ENCODE measurements around the gene RPL10. TPM values are rescaled to one million over a fixed set of nuclear protein-coding genes. Genes with fewer than 3 reads are reported as not detected.
A peak's percentile ranks its signal among the peaks of the same experiment; 100 is the strongest.

RPL10 gene
- total RNA-seq, 2 donors from 2014 or later: 2,221 to 4,479 TPM

DNA sequence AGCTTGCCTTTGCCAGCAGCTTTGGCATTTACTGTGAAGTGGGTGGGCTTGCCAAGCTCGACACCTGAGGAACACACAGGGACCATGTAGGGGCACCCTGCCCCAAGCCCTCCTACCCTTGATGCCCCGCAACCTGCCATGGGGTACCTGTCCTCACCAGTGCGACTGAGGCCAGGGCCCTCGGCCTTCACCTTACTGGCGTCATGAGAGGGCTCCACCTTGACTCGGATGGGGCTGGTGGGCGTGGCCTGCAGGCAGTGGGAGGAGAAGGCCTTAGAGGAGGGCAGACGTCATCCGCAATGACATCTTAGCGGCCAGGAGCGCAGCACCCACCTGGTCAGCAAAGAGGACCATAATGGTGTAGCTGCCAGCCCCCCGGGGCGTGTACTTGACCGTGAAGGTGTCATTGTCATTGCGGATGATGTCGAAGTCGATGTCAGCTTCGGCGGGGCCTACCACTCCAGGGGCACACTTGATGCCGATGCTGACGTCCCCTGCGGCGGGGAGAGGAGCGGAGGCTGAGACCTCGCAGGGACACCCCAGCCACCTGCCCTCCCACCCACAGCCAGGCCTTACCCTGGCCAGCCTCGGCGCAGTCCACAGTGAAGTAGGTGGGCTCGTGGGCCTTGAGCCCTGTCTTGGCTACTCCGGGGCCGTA, 36.0 kb upstream of the RPL10 start:
- Histone ChIP-seq H3K4me3 (no peak overlapping the region), H3K27ac (peak overlapping the region in 1 of 2 donors; percentile 28), H3K27me3 (replicated peaks; ENCODE audit: insufficient read depth) (no peaks in the 10 kb centered on the region), H3K4me1 (ENCODE audit: control insufficient read depth in 1 of 2, low read depth in 2 of 2) (peaks cover 4 to 73% of the 10 kb centered on the region in 2 donors), H3K9me3 (no peaks in the 10 kb centered on the region), H3K36me3 (peaks cover 88% of the 10 kb centered on the region)
- no peak for ATAC-seq (ENCODE audit: insufficient number of reproducible peaks, low FRiP score, low read depth)
- no peak for DNase-seq (ENCODE audit: low spot score)
- TF ChIP-seq, protein P1, sequence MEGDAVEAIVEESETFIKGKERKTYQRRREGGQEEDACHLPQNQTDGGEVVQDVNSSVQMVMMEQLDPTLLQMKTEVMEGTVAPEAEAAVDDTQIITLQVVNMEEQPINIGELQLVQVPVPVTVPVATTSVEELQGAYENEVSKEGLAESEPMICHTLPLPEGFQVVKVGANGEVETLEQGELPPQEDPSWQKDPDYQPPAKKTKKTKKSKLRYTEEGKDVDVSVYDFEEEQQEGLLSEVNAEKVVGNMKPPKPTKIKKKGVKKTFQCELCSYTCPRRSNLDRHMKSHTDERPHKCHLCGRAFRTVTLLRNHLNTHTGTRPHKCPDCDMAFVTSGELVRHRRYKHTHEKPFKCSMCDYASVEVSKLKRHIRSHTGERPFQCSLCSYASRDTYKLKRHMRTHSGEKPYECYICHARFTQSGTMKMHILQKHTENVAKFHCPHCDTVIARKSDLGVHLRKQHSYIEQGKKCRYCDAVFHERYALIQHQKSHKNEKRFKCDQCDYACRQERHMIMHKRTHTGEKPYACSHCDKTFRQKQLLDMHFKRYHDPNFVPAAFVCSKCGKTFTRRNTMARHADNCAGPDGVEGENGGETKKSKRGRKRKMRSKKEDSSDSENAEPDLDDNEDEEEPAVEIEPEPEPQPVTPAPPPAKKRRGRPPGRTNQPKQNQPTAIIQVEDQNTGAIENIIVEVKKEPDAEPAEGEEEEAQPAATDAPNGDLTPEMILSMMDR (IDR thresholded peaks at IDR 0.05): no peak

DNA sequence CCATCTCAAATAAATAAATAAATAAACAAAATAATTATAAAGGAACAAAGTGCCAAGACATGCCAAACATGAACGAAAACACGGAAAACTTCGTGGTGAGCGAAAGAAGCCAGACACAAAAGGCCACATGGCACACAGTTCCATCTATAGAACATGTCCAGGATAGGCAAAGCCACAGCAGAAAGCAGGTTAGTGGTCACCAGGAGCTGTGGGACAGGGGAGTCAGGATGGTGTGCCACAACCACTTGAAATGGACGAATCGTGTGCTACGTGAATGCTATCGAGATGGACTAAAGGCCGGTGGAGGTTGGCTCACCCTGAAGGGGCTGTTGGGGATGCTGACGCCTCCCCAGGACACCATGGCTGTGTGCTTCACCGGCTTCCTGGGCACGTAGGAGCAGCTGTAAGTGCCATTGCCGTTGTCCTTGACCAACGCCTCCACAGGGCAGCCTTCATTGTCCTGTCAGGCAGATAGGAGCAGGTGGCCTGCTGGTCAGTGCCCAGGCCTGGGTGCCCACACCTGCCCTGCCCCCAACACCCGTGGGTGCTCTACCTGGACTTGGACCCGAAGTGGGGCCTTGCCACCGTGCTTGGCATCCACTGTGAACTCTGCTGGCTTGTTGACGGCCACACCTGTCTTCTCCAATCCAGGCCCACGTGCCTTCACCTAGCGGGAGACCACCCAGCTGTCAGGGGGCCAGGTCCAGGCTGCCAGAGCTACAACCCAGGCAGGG, 34.3 kb upstream of the RPL10 start:
- peaks cover 82% of the 10 kb centered on the region for H3K36me3 ChIP-seq
- H3K4me3 ChIP-seq: no peak overlapping the region
- ATAC-seq (ENCODE audit: insufficient number of reproducible peaks, low FRiP score, low read depth) (no peak), DNase-seq (ENCODE audit: low spot score) (no peak)
- H3K27me3 ChIP-seq (replicated peaks; ENCODE audit: insufficient read depth): no peaks in the 10 kb centered on the region
- TF ChIP-seq, protein P1 (IDR thresholded peaks at IDR 0.05): no peak
- peaks cover 11 to 71% of the 10 kb centered on the region in 2 donors for H3K4me1 ChIP-seq (ENCODE audit: control insufficient read depth in 1 of 2, low read depth in 2 of 2)
- peak overlapping the region; percentile 38 to 97 for H3K27ac ChIP-seq
- no peaks in the 10 kb centered on the region for H3K9me3 ChIP-seq

DNA sequence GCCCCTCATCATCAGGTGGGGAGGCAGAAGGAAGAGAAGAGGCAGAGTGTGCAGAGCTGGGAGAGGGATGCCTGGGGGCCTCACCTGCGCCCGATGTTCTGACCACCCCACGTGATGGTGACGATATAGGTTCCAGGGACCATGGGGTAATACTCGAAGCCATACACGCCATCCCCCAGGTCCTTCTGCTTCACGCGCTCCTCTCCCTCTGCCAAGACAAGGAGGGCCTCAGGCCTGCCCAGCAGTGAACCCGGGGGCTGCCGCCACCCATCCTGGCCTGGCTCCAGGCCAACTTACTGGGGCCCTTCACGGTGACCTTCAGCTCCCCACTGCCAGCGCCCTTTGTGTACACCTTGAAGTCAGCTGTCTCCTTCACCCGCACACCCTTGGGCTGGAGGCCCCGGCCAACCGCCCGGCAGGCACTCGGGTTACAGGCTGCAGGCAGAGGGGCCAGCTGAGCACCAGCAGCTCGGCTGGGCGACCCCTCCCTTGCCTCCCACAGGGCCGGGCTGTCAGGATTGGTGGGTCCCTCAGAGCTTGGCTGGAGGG, 33.1 kb upstream of the RPL10 start:
- H3K27ac ChIP-seq: peak overlapping the region; percentile 92 to 97
- DNase-seq (ENCODE audit: low spot score) (no peak), ATAC-seq (ENCODE audit: insufficient number of reproducible peaks, low FRiP score, low read depth) (no peak)
- TF ChIP-seq, protein P1 (IDR thresholded peaks at IDR 0.05): no peak
- peaks cover 11 to 61% of the 10 kb centered on the region in 2 donors for H3K4me1 ChIP-seq (ENCODE audit: control insufficient read depth in 1 of 2, low read depth in 2 of 2)
- H3K4me3 ChIP-seq: peak overlapping the region; percentile 83
- no peaks in the 10 kb centered on the region for H3K27me3 ChIP-seq (replicated peaks; ENCODE audit: insufficient read depth)
- H3K9me3 ChIP-seq: no peaks in the 10 kb centered on the region
- H3K36me3 ChIP-seq: peaks cover 73% of the 10 kb centered on the region

DNA sequence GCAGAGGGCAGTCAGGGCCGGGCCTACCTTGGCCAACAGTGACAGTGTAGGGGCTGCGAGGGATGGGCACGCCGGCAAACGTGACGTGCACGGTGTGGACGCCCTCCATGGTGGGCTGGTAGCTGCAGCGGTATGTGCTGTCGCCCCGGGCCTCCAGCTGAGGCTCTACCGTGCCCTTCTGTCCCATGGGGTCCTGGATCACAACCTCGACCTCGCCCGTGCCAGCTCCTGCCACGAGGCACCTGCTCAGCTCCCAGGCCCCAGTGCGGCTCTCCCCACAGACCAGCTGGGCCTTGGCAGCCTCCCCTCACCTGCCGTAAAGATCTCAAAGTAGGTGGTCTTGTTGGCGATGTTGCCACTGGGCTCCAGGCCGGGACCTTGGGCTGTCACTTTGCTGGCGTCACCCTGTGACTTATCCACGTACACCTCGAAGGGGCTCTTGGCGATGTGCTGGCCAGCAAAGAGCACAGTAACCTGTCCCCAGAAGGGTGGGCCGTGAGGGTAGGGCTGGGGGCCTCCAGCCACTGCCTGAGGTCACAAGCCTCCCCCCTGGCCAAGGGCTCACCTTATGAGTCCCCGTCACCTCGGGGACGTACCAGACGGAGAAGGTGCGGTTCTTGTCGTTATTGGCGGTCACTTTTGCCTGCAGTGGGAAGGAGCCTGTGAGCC, 32.0 kb upstream of the RPL10 start:
- Histone ChIP-seq H3K4me3 (peak overlapping the region; percentile 83), H3K27me3 (replicated peaks; ENCODE audit: insufficient read depth) (no peaks in the 10 kb centered on the region), H3K36me3 (peaks cover 77% of the 10 kb centered on the region), H3K27ac (peak overlapping the region; percentile 92 to 97), H3K9me3 (no peaks in the 10 kb centered on the region), H3K4me1 (ENCODE audit: control insufficient read depth in 1 of 2, low read depth in 2 of 2) (peaks cover 11 to 55% of the 10 kb centered on the region in 2 donors)
- no peak for DNase-seq (ENCODE audit: low spot score)
- TF ChIP-seq, protein P1 (IDR thresholded peaks at IDR 0.05): no peak
- no peak for ATAC-seq (ENCODE audit: insufficient number of reproducible peaks, low FRiP score, low read depth)

DNA sequence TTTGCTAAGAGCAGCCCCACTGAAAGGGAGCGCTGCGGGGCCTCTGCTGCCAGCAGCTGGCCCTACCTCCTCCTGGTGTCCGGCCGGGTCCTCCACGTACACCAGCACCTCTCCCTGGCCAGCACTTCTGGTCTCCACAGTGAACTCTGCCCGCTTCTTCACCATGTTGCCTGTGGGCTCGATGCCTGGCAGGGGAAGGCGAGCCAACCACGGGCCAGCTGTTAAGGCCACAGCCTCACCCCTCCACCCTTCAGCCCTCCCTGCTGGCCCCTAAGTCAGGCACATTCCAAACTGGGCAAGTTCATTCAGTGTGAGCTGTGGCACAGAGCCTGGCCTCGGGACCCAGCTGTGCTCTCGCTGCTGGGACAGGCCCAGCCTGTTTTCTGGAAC, 31.5 kb upstream of the RPL10 start:
- Histone ChIP-seq H3K4me3 (peak overlapping the region; percentile 83), H3K4me1 (ENCODE audit: control insufficient read depth in 1 of 2, low read depth in 2 of 2) (peaks cover 11 to 50% of the 10 kb centered on the region in 2 donors), H3K27me3 (replicated peaks; ENCODE audit: insufficient read depth) (no peaks in the 10 kb centered on the region), H3K36me3 (peaks cover 71% of the 10 kb centered on the region), H3K27ac (peak overlapping the region; percentile 92 to 97), H3K9me3 (no peaks in the 10 kb centered on the region)
- TF ChIP-seq, protein P1 (IDR thresholded peaks at IDR 0.05): no peak
- DNase-seq (ENCODE audit: low spot score) (no peak), ATAC-seq (ENCODE audit: insufficient number of reproducible peaks, low FRiP score, low read depth) (no peak)
